AG04450 (cell line): Measurements from ENCODE around the gene ZKSCAN3. TPM values are rescaled to one million over a fixed set of nuclear protein-coding genes. Genes with fewer than 3 reads are reported as not detected.

ENCODE experiments used
- CTCF ChIA-PET: fragments of 300-600, 350-600 bp; formaldehyde crosslinking; extraction: SDS; loops from one replicate; lab custom pipeline; 2022; ENCODE audit warnings: antibody characterized with exemption, inconsistent platforms; lab: Charles Lee
- POLR2A ChIA-PET: fragments of 350-600 bp; formaldehyde crosslinking; extraction: SDS; loops from one replicate; lab custom pipeline; 2021; ENCODE audit warnings: antibody characterized with exemption, inconsistent platforms; lab: Yijun Ruan, JAX
- DNase-seq: peaks from one replicate; pipeline ENCODE4 v3.0.0-alpha.2; 2011; ENCODE audit warnings: low read depth, low spot score
- H3K27ac ChIP-seq: one replicate; pipeline ENCODE4 v1.5.1; 2012; ENCODE audit warnings: low read depth, low read length, control low read depth
- H3K27me3 ChIP-seq: one replicate; pipeline ENCODE4 v1.6.0; 2012; ENCODE audit warnings: low read length; ENCODE audit not compliant: control insufficient read depth, insufficient read depth
- H3K4me3 ChIP-seq: 2 replicates; pipeline ENCODE4 v1.5.1; 2011; ENCODE audit warnings: mild to moderate bottlenecking, low read depth, low read length, control low read depth
- H3K9me3 ChIP-seq: 2 replicates; pipeline ENCODE4 v1.5.1; 2012; ENCODE audit warnings: low read length; ENCODE audit not compliant: control insufficient read depth, insufficient read depth
- CTCF ChIP-seq: IDR thresholded peaks from 2 replicates; pipeline ENCODE4 v1.5.1; 2011; ENCODE audit warnings: low read depth, low read length, control low read depth, inconsistent platforms
- polyA plus RNA-seq: library from polyadenylated mRNA; depleted of rRNA; stranded (reverse); fragments of >200 nt; gene quantifications from 2 replicates; pipeline ENCODE4 v1.2.3, GENCODE V29; 2011

ZKSCAN3 gene
- polyA plus RNA-seq, 1 experiment, result 6.0 TPM

DNA sequence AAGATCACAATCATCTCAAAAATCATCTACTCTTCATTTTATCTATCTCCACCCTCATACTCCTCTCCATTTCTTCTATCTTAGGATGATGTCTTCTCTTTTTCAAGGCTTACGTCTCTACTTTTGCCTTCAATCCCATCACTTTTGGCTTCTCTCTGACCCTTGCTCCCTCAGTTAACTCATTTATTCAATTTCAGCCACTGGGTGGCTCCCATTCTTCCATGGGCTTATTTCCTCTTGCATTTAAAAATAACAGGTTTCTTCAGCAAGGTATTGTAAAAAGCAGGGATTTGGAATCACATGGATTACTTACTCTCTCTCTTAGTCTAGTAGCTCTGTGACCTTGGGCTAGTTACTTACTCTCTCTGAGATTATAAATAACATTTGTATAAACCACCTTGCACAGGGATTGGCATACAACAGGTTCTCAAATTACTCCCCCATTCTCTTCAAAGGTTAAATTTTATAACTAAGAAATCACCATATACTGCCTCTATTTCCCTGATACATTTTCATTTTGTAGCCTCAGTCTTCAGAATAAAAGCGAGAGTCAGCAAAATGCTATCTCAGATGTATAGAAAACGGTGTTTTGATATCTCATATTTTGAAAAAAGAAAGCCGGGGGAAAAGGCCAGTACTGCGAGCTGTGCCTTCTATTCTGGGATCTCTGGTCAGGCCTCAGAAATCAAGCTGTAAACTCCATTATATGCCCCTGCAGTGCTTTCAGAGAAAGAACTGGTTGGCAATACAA lies 44.3 kb downstream of the ZKSCAN3 start:
- TF ChIP-seq CTCF, result peak; percentile 39
- POLR2A ChIA-PET, result no interaction called here
- no peak for DNase-seq
- H3K4me3 ChIP-seq, result no peak overlapping the region
- H3K27ac ChIP-seq, result no peak overlapping the region
- no peaks in the 10 kb centered on the region for H3K9me3 ChIP-seq
- H3K27me3 ChIP-seq, result no peaks in the 10 kb centered on the region
- CTCF ChIA-PET, result interaction anchor here (0.5 to 4.4 kb wide), 4 partner anchors 10 to 45 kb away, joined by 3 to 24 read pairs (median 7); no protein-coding TSS in a partner anchor

DNA sequence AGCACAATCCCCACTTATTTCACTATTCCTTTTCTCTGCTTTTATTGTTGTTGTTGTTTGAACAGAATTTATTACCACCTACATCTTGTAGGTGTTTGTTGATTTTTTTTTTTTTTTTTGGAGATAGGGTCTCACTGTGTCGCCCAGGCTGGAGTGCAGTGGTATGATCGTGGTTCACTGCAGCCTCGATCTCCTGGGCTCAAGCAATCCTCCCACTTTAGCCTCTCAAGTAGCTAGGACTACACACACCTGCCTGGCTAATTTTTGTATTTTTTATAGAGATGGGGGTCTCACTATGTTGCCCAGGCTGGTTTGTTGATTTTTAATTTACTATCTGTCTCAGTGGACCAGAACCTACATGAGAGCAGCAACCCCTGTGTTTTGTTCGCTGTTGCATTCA lies 46.2 kb downstream of the ZKSCAN3 start:
- TF ChIP-seq CTCF, result no peak
- DNase-seq, result no peak
- no peaks in the 10 kb centered on the region for H3K27me3 ChIP-seq
- ChIA-PET POLR2A (no interaction called here), CTCF (interaction anchor here (4.4 kb wide), 1 partner anchor 12 kb away, joined by 24 read pairs; no protein-coding TSS in a partner anchor)
- H3K27ac ChIP-seq, result no peak overlapping the region
- H3K9me3 ChIP-seq, result no peaks in the 10 kb centered on the region; the same call in 1 of the 2 replicates
- no peak overlapping the region for H3K4me3 ChIP-seq

DNA sequence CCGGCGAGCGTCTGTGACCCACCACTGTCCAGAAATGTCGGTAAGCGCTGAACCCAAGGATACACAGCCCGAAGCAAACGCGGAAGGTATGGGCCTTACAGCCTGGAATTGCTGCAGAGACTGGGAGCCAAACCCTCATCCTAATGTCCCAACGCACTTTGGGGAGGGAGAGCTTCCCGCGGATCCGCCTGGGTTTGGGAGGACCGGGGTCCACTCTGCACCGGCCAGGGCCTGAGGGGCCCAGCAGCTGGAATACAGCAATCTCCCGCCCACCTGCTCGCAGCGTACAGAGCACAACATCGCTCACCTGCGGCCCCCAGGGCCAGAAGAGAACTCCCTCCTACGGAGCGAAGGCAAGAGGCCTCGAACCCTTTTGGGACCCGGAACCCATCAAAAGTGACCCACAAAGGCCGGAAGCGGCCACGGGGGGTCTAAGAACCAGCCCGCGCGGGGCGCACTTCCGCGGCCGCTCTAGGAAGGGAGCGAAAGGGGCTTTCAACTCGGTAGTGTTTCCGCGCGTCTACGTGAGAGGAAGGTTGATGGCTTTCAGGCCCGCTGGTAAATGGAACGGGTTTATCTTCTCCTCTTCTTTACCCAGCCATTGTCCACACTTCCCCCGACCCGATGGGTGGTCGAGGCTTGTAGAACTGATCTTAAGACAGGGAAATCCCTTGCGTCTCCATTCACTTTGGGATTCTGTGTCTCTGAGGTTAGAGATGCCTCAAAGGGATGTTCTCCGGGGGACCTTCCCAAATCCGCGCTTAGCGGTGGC lies 49.8 kb downstream of the ZKSCAN3 start, which contains the start of gene ZSCAN12:
ZSCAN12 (minus strand) TSS at position 398 of the 772 bp plus-strand sequence. CDS start 1,342 bp downstream, outside the sequence.
- peak; percentile 71 for TF ChIP-seq CTCF
- no peaks in the 10 kb centered on the region for H3K27me3 ChIP-seq
- H3K4me3 ChIP-seq, result peak within 1 kb of the TSS; percentile 98
- DNase-seq, result peak; percentile 72
- no peaks in the 10 kb centered on the region; the same call in 1 of the 2 replicates for H3K9me3 ChIP-seq
- ChIA-PET CTCF (interaction anchor here (0.5 to 1.1 kb wide), 3 partner anchors 15 to 44 kb away, joined by 3 to 4 read pairs (median 4); no protein-coding TSS in a partner anchor), POLR2A (interaction anchor here (0.8 to 1.3 kb wide), 4 partner anchors 16 to 258 kb away, joined by 3 to 7 read pairs (median 6); no protein-coding TSS in a partner anchor)
- H3K27ac ChIP-seq, result peak within 1 kb of the TSS; percentile 81

DNA sequence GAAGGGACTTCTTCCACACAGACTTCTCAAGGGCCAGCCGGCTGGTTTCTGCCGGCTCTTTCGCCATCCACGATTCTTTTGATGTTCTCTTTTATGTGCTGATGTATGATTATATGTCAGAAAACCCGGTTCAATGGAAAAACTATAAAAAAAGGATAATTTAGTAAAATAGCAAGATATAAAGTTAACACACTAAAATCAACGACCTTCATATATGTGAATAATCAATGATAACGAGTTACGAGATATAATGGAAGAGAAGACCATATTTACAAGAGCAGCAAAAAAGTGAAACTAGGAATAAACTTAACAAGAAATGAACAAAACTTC lies 50.3 kb downstream of the ZKSCAN3 start:
- no peaks in the 10 kb centered on the region for H3K27me3 ChIP-seq
- no peak for TF ChIP-seq CTCF
- peak overlapping the region; percentile 81 for H3K27ac ChIP-seq
- H3K4me3 ChIP-seq, result peak overlapping the region; percentile 98
- CTCF ChIA-PET, result no interaction called here
- no peak for DNase-seq
- POLR2A ChIA-PET, result no interaction called here
- no peaks in the 10 kb centered on the region; the same call in 1 of the 2 replicates for H3K9me3 ChIP-seq

GRCh38 chr6:28401172-28401571 lies 51.4 kb downstream of the ZKSCAN3 start:
- no peaks in the 10 kb centered on the region for H3K27me3 ChIP-seq
- POLR2A ChIA-PET, result no interaction called here
- no peak for TF ChIP-seq CTCF
- CTCF ChIA-PET, result no interaction called here
- DNase-seq, result no peak
- no peaks in the 10 kb centered on the region; the same call in 1 of the 2 replicates for H3K9me3 ChIP-seq
- H3K4me3 ChIP-seq, result no peak overlapping the region
- H3K27ac ChIP-seq, result no peak overlapping the region
